Uterus (tissue), 2 donors: ENCODE data around the gene GM2A.

ENCODE experiments used
- CTCF ChIP-seq, 4 experiments: fragments of 200-600 bp in 2 of 4; fragments of 450-650 bp in 2 of 4; sonication (generic) in 2 of 4; IDR thresholded peaks; one replicate each; pipeline ENCODE4 v1.5.1; 2016 to 2019; ENCODE audit warnings: antibody characterized with exemption in 4 of 4, mild to moderate bottlenecking in 2 of 4, moderate library complexity in 1 of 4
- POLR2A ChIP-seq, 2 donors: fragments of 450-650 bp; IDR thresholded peaks; one replicate each; pipeline ENCODE4 v1.6.1; 2016; ENCODE audit warnings: antibody characterized with exemption in 2 of 2, mild to moderate bottlenecking in 1 of 2, moderate library complexity in 1 of 2

DNA sequence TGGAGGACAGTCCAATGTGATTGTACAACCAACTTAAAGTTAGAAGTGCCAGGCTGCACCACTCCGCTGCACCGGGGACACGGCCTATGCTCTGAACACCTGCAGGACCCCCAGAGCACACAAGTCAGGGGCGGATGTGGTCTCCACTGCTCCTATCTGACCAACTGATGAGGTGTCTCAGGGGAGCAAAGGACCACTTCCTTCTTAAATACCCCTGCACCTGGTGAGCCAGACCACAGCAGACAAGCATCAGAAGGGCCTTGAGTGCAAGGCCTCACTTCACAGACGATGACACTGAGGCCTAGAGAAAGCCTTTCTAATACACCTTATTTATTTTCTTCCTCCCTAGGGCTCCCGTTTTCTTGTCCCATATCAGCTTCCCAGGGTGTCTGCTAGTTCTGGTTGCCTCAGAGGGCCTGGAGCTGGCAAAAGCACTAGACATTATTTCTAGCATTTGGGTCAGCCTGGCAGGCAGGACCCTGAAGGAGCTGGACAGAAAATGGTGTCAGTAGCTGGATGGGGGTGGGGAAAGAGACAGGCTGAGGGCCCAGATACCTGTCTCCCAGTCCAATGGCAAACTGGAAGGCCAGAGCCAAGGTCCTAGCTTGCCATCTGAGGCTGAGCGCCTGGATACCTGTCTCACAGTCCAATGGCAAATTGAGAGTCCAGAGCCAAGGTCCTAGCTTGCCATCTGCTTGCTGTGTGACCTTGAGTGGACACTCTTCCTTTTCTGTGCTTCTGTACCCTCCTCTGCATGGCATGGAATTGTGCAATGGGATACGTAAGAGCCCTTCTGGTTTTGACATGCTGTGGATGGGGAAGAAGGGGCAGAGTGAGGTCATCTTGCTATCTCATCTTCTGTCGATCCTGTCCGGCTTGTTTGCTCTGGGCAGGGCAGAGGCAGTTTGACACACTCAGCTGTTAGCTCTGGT lies 38.1 kb upstream of the GM2A start:
- TF ChIP-seq CTCF (IDR thresholded peaks at IDR 0.05) (no peak), POLR2A (IDR thresholded peaks at IDR 0.05) (no peak)
